ENCODE results near the gene RAD52. TPM values are rescaled to one million over a fixed set of nuclear protein-coding genes. Genes with fewer than 3 reads are reported as not detected.
A peak's percentile ranks its signal among the peaks of the same experiment; 100 is the strongest.

RAD52 gene
- total RNA-seq, 1 donor = 10.1 TPM

GRCh38 chr12:916712-917445, 32.6 kb downstream of the RAD52 start:
- peaks cover 58% of the 10 kb centered on the region for H3K36me3 ChIP-seq (ENCODE audit: insufficient read depth, low read length)
- DNase-seq (ENCODE audit: insufficient read length, low spot score, missing footprints) = no peak

DNA sequence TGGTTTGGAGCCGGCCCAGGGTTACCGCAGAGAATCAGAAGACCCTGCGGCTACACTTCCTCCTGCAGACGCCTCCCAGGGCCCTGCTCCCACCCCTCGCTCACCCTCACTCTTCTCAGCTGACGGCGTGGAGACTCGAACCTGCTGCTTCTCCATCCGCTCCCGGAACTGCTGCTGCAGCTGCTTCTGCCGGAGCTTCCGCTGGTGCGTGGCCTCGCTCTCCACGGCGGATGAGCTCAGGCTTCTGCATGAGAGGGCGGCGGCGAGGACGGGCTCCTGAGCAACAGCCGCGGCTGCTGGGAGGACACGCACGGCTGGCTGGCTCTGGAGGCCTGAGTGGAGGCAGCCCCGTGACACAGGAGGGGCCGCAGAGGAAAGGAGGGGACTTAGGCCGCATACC, 33.3 kb downstream of the RAD52 start:
- TF ChIP-seq, protein P1, sequence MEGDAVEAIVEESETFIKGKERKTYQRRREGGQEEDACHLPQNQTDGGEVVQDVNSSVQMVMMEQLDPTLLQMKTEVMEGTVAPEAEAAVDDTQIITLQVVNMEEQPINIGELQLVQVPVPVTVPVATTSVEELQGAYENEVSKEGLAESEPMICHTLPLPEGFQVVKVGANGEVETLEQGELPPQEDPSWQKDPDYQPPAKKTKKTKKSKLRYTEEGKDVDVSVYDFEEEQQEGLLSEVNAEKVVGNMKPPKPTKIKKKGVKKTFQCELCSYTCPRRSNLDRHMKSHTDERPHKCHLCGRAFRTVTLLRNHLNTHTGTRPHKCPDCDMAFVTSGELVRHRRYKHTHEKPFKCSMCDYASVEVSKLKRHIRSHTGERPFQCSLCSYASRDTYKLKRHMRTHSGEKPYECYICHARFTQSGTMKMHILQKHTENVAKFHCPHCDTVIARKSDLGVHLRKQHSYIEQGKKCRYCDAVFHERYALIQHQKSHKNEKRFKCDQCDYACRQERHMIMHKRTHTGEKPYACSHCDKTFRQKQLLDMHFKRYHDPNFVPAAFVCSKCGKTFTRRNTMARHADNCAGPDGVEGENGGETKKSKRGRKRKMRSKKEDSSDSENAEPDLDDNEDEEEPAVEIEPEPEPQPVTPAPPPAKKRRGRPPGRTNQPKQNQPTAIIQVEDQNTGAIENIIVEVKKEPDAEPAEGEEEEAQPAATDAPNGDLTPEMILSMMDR (IDR thresholded peaks at IDR 0.05; ENCODE audit: extremely low read depth, low read depth, low read length) = no peak
- peaks cover 59% of the 10 kb centered on the region for H3K36me3 ChIP-seq (ENCODE audit: insufficient read depth, low read length)

More at GRCh38 chr12:916712-917445, 32.6 kb downstream of the RAD52 start:
- Histone ChIP-seq H4K20me1 (ENCODE audit: insufficient read depth, low read length) (peaks cover 2% of the 10 kb centered on the region), H3K79me2 (ENCODE audit: insufficient read depth, low read length) (peaks cover 2% of the 10 kb centered on the region), H3K4me1 (ENCODE audit: insufficient read depth, low read length) (peaks cover 13% of the 10 kb centered on the region), H3K27me3 (ENCODE audit: insufficient read depth, low read length) (no peaks in the 10 kb centered on the region), H3K27ac (ENCODE audit: low read depth, low read length) (no peak overlapping the region), H3K9me3 (ENCODE audit: low read depth, low read length) (no peaks in the 10 kb centered on the region), H3K4me3 (ENCODE audit: insufficient read depth, low read length) (no peak overlapping the region), H2AFZ (ENCODE audit: low read length) (no peak overlapping the region), H3K4me2 (ENCODE audit: insufficient read depth, low read length) (no peak overlapping the region)
- TF ChIP-seq, protein P1 (IDR thresholded peaks at IDR 0.05; ENCODE audit: extremely low read depth, low read depth, low read length) = no peak

GRCh38 chr12:915090-915489, 34.4 kb downstream of the RAD52 start:
- H3K4me2 ChIP-seq (ENCODE audit: insufficient read depth, low read length) = no peak overlapping the region
- no peak overlapping the region for H2AFZ ChIP-seq (ENCODE audit: low read length)

More for the DNA sequence above, 33.3 kb downstream of the RAD52 start:
- Histone ChIP-seq H2AFZ (ENCODE audit: low read length) (no peak overlapping the region), H3K4me3 (ENCODE audit: insufficient read depth, low read length) (no peak overlapping the region), H3K27me3 (ENCODE audit: insufficient read depth, low read length) (no peaks in the 10 kb centered on the region), H3K27ac (ENCODE audit: low read depth, low read length) (no peak overlapping the region), H3K4me2 (ENCODE audit: insufficient read depth, low read length) (no peak overlapping the region), H4K20me1 (ENCODE audit: insufficient read depth, low read length) (peaks cover 2% of the 10 kb centered on the region), H3K4me1 (ENCODE audit: insufficient read depth, low read length) (peaks cover 13% of the 10 kb centered on the region), H3K9me3 (ENCODE audit: low read depth, low read length) (no peaks in the 10 kb centered on the region), H3K79me2 (ENCODE audit: insufficient read depth, low read length) (peaks cover 2% of the 10 kb centered on the region)
- no peak for DNase-seq (ENCODE audit: insufficient read length, low spot score, missing footprints)

More at GRCh38 chr12:915090-915489, 34.4 kb downstream of the RAD52 start:
- TF ChIP-seq, protein P1 (IDR thresholded peaks at IDR 0.05; ENCODE audit: extremely low read depth, low read depth, low read length) = no peak
- no peaks in the 10 kb centered on the region for H3K27me3 ChIP-seq (ENCODE audit: insufficient read depth, low read length)
- H3K36me3 ChIP-seq (ENCODE audit: insufficient read depth, low read length) = peaks cover 69% of the 10 kb centered on the region
- peaks cover 2% of the 10 kb centered on the region for H3K79me2 ChIP-seq (ENCODE audit: insufficient read depth, low read length)
- peak overlapping the region; percentile 78 for H3K27ac ChIP-seq (ENCODE audit: low read depth, low read length)
- peaks cover 13% of the 10 kb centered on the region for H3K4me1 ChIP-seq (ENCODE audit: insufficient read depth, low read length)
- DNase-seq (ENCODE audit: insufficient read length, low spot score, missing footprints) = no peak
- peaks cover 2% of the 10 kb centered on the region for H4K20me1 ChIP-seq (ENCODE audit: insufficient read depth, low read length)
- H3K4me3 ChIP-seq (ENCODE audit: insufficient read depth, low read length) = no peak overlapping the region
- no peaks in the 10 kb centered on the region for H3K9me3 ChIP-seq (ENCODE audit: low read depth, low read length)
